IPS-15b (cell line): ENCODE data around the gene TLR8.
"Not testable (repeated sequence)": the region's sequence is repeated elsewhere in the genome, so short reads cannot be mapped to it uniquely, and the experiment has no call there.

ENCODE experiments used
- H3K27me3 ChIP-seq: one replicate; pipeline ENCODE4 v1.6.1; 2013; ENCODE audit warnings: low read length; ENCODE audit not compliant: control insufficient read depth, insufficient read depth
- H3K36me3 ChIP-seq: one replicate; pipeline ENCODE4 v1.6.1; 2013; ENCODE audit warnings: low read length; ENCODE audit not compliant: control insufficient read depth, insufficient read depth
- H3K4me1 ChIP-seq: one replicate; pipeline ENCODE4 v1.6.1; 2013; ENCODE audit warnings: mild to moderate bottlenecking, low read length; ENCODE audit not compliant: control insufficient read depth, insufficient read depth
- H3K4me3 ChIP-seq: one replicate; pipeline ENCODE4 v1.5.1; 2013; ENCODE audit warnings: low read depth, low read length
- H3K9ac ChIP-seq: one replicate; pipeline ENCODE4 v1.6.1; 2013; ENCODE audit warnings: low read depth, mild to moderate bottlenecking, low read length
- H3K9me3 ChIP-seq: one replicate; pipeline ENCODE4 v1.6.1; 2013; ENCODE audit warnings: mild to moderate bottlenecking, low read length; ENCODE audit not compliant: control insufficient read depth, insufficient read depth

Gene TLR8

GRCh38 chrX:12929701-12930100 is 23.3 kb downstream of the TLR8 start:
- no peaks in the 10 kb centered on the region for H3K9me3 ChIP-seq
- H3K9ac ChIP-seq = no peak overlapping the region
- H3K4me1 ChIP-seq = no peaks in the 10 kb centered on the region
- no peaks in the 10 kb centered on the region for H3K27me3 ChIP-seq
- H3K36me3 ChIP-seq = no peaks in the 10 kb centered on the region
- H3K4me3 ChIP-seq = no peak overlapping the region

DNA sequence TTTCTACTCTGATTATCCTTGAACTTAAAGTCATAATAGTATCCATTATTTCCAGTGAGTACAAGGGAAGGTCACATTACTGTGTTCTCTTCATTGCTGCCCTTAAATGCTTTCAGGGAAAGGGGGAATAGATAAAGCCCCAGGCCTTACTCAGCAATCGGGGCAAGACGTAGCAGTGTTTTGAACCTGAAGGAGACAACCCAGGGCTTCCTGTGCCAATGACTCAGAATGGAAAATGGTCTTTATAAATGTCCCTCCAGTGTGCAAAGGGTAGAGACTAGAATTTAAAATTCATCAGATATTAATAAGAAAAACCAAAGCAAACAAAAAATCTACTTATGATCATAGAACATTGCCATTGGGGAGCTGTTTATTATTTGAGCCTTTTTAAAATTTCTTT is 23.7 kb downstream of the TLR8 start:
- no peaks in the 10 kb centered on the region for H3K27me3 ChIP-seq

GRCh38 chrX:12932244-12932643 is 25.8 kb downstream of the TLR8 start:
- Histone ChIP-seq H3K4me1 (no peaks in the 10 kb centered on the region), H3K4me3 (no peak overlapping the region), H3K9me3 (no peaks in the 10 kb centered on the region), H3K36me3 (no peaks in the 10 kb centered on the region), H3K9ac (no peak overlapping the region), H3K27me3 (no peaks in the 10 kb centered on the region)

More for the DNA sequence above, 23.7 kb downstream of the TLR8 start:
- no peak overlapping the region for H3K9ac ChIP-seq
- H3K36me3 ChIP-seq = no peaks in the 10 kb centered on the region
- H3K4me1 ChIP-seq = no peaks in the 10 kb centered on the region
- H3K9me3 ChIP-seq = no peaks in the 10 kb centered on the region
- no peak overlapping the region for H3K4me3 ChIP-seq

- H3K36me3 ChIP-seq = no peaks in the 10 kb centered on the region
- H3K9ac ChIP-seq = no peak overlapping the region
- H3K27me3 ChIP-seq = no peaks in the 10 kb centered on the region
- H3K9me3 ChIP-seq = no peaks in the 10 kb centered on the region
- H3K4me1 ChIP-seq = no peaks in the 10 kb centered on the region
- H3K4me3 ChIP-seq = no peak overlapping the region
Measured at GRCh38 chrX:12934850-12935249, 28.4 kb downstream of the TLR8 start.

DNA sequence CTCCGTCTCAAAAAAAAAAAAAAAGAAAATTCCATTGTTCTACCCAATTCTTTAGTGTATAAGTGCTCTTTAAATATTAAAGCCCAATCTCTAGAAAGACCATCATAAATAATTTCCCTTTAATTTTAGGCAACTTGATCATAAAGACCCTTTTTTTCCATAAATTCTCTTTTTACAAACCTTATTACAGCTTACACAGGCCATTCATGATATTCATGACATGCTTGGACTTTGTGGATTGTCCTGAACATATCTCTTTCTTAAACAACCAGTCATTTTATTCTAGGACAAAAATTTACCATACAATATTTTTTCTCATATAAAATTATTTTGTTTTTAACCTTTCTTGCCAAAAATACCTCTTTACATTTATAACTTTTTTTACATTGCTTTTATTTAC is 30.5 kb downstream of the TLR8 start:
- no peak overlapping the region for H3K9ac ChIP-seq
- H3K36me3 ChIP-seq = no peaks in the 10 kb centered on the region
- no peaks in the 10 kb centered on the region for H3K4me1 ChIP-seq
- H3K9me3 ChIP-seq = no peaks in the 10 kb centered on the region
- no peaks in the 10 kb centered on the region for H3K27me3 ChIP-seq
- no peak overlapping the region for H3K4me3 ChIP-seq

- H3K36me3 ChIP-seq, H3K9me3 ChIP-seq, H3K4me3 ChIP-seq, H3K27me3 ChIP-seq, H3K4me1 ChIP-seq, H3K9ac ChIP-seq: not testable (repeated sequence)
Measured at GRCh38 chrX:12940471-12940870, 34.1 kb downstream of the TLR8 start.

DNA sequence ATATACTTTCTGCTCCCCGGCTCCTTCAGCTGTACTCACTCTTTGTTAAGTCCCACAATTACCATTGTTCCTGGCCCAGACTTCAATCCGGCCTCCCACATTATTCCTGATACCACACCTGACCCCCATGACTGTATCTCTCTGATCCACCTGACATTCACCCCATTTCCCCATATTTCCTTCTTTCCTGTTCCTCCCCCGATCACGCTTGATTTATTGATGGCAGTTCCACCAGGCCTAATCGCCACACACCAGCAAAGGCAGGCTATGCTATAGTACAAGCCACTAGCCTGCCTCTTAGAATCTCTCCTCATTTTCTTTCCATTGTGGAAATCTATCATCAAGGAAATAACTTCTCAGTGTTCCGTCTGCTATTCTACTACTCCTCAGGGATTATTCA is 37.2 kb downstream of the TLR8 start:
- not testable (repeated sequence) for H3K27me3 ChIP-seq, H3K9me3 ChIP-seq, H3K36me3 ChIP-seq

DNA sequence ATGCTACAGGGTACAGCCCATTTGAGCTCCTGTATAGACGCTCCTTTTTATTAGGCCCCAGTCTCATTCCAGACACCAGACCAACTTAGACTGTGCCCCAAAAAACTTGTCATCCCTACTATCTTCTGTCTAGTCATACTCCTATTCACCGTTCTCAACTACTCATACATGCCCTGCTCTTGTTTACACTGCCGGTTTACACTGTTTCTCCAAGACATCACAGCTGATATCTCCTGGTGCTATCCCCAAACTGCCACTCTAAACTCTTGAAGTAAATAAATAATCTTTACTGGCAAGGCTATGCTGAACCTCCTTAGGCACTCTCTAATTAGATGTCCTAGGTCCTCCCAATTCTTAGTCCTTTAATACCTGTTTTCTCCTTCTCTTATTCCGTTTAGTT is 38.0 kb downstream of the TLR8 start:
- not testable (repeated sequence) for H3K27me3 ChIP-seq, H3K9ac ChIP-seq, H3K9me3 ChIP-seq, H3K4me3 ChIP-seq, H3K4me1 ChIP-seq, H3K36me3 ChIP-seq

More for the DNA sequence above, 37.2 kb downstream of the TLR8 start:
- not testable (repeated sequence) for H3K4me3 ChIP-seq, H3K9ac ChIP-seq, H3K4me1 ChIP-seq

DNA sequence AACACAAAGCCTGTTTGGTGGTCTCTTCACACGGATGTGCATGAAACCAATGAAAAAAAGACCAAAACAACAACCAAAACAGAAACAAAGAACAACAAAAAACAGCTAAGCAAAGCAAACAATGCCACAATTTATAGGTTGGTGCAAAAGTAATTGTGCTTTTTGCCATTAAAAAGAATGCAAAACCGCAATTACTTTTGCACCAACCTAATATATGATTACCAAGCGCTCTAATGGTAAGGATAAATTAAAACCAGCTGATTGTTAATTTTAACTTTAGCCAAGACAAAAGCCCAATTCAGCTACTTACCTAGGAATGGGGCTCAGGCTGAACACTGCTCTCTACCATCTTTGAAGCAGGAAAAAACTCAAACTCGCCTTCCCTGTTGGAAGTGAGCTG is 39.1 kb downstream of the TLR8 start:
- Histone ChIP-seq H3K4me3 (no peak overlapping the region), H3K9me3 (no peaks in the 10 kb centered on the region), H3K9ac (no peak overlapping the region), H3K27me3 (no peaks in the 10 kb centered on the region), H3K36me3 (no peaks in the 10 kb centered on the region), H3K4me1 (peaks cover 6% of the 10 kb centered on the region)

DNA sequence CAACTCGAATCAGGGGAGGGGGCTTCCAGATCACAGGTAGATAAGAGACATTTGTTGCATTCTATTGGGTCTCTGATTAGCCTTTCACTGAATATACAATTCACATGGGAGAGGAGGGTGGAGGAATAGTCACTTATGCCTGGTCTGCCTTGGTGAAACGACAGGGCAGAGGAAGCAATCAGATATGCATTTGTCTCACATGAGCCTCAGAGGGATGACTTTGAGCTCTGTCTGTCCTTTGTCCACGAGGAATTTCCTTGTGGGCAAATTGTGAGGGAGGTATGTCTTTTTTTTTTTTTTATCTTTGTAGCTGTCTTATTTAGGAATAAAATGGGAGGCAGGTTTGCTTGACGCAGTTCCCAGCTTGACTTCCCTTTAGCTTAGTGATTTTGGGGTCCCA is 40.0 kb downstream of the TLR8 start:
- H3K9ac ChIP-seq = no peak overlapping the region
- no peaks in the 10 kb centered on the region for H3K9me3 ChIP-seq
- H3K27me3 ChIP-seq = no peaks in the 10 kb centered on the region
- no peak overlapping the region for H3K4me3 ChIP-seq
- H3K36me3 ChIP-seq = no peaks in the 10 kb centered on the region
- H3K4me1 ChIP-seq = peaks cover 6% of the 10 kb centered on the region

- H3K36me3 ChIP-seq = no peaks in the 10 kb centered on the region
- H3K4me1 ChIP-seq = peaks cover 6% of the 10 kb centered on the region
- H3K4me3 ChIP-seq = no peak overlapping the region
- peak overlapping the region; percentile 38 for H3K9ac ChIP-seq
- no peaks in the 10 kb centered on the region for H3K9me3 ChIP-seq
- H3K27me3 ChIP-seq = no peaks in the 10 kb centered on the region
Measured at GRCh38 chrX:12946838-12947544, 40.6 kb downstream of the TLR8 start.

- H3K9me3 ChIP-seq = no peaks in the 10 kb centered on the region
- H3K27me3 ChIP-seq = no peaks in the 10 kb centered on the region
- H3K4me3 ChIP-seq = no peak overlapping the region
- H3K36me3 ChIP-seq = no peaks in the 10 kb centered on the region
- no peak overlapping the region for H3K9ac ChIP-seq
- peaks cover 6% of the 10 kb centered on the region for H3K4me1 ChIP-seq
Measured at GRCh38 chrX:12947545-12948235, 41.3 kb downstream of the TLR8 start.
